K562 (cell line): Measurements from ENCODE around the gene CLNK. TPM values are rescaled to one million over a fixed set of nuclear protein-coding genes. Genes with fewer than 3 reads are reported as not detected.

Source experiments
- CAMTA2 ChIP-seq: fragments of 250-450 bp; sonication (Bioruptor Pico); conservative IDR thresholded peaks from 2 replicates; pipeline ENCODE4 v1.5.1; 2022
- E2F5 ChIP-seq: sonication (generic); formaldehyde crosslinking; IDR thresholded peaks from 2 replicates; pipeline ENCODE4 v1.8.0; 2022; ENCODE audit warnings: mild to moderate bottlenecking, missing genetic modification reagents
- IRF9 ChIP-seq: fragments of 450-650 bp; IDR thresholded peaks from 2 replicates; pipeline ENCODE4 v1.6.1; 2016; ENCODE audit warnings: missing biosample characterization, missing genetic modification characterization
- MLLT1 ChIP-seq, 2 experiments: fragments of 450-650 bp; IDR thresholded peaks; 2 replicates each; pipeline ENCODE4 v1.6.1; 2016
- NBN ChIP-seq: fragments of 450-650 bp; IDR thresholded peaks from 2 replicates; pipeline ENCODE4 v1.6.1; 2016; ENCODE audit warnings: low read depth, mild to moderate bottlenecking
- NONO ChIP-seq, 2 experiments: fragments of 200-400 bp in 1 of 2; fragments of 450-650 bp in 1 of 2; formaldehyde crosslinking in 1 of 2; IDR thresholded peaks; 2 replicates each; pipeline ENCODE4 v1.6.1; 2017; ENCODE audit warnings: low read depth in 2 of 2, mild to moderate bottlenecking in 2 of 2, moderate library complexity in 2 of 2, low read length in 1 of 2
- PHB ChIP-seq: fragments of 250-450 bp; sonication (Bioruptor Pico); IDR thresholded peaks from 2 replicates; pipeline ENCODE4 v1.5.0; 2021
- POLR2G ChIP-seq: fragments of 200-400 bp; formaldehyde crosslinking; IDR thresholded peaks from 2 replicates; pipeline ENCODE4 v1.6.1; 2017; ENCODE audit warnings: low read depth, mild to moderate bottlenecking, antibody characterized with exemption, low read length, moderate library complexity
- POLR3G ChIP-seq: IDR thresholded peaks from 2 replicates; pipeline ENCODE4 v1.6.1; 2011; ENCODE audit not compliant: insufficient read length, insufficient replicate concordance; ENCODE audit errors: extremely low read depth
- SMARCC2 ChIP-seq: fragments of 450-650 bp; IDR thresholded peaks from 2 replicates; pipeline ENCODE4 v1.6.1; 2017; ENCODE audit warnings: antibody characterized with exemption, moderate library complexity, mild to moderate bottlenecking, low read depth
- SMARCE1 ChIP-seq: fragments of 450-650 bp; IDR thresholded peaks from 2 replicates; pipeline ENCODE4 v1.7.1; 2016; ENCODE audit warnings: mild to moderate bottlenecking
- TBL1XR1 ChIP-seq, 2 experiments: IDR thresholded peaks; 2 replicates each; pipeline ENCODE4 v1.6.1; 2012; ENCODE audit warnings: improper control_type of control experiment in 2 of 2, low read length in 2 of 2, mild to moderate bottlenecking in 1 of 2
- TCF7 ChIP-seq: sonication (generic); IDR thresholded peaks from 2 replicates; pipeline ENCODE4 v1.6.1; 2016; ENCODE audit warnings: antibody characterized with exemption, borderline replicate concordance
- TSHZ1 ChIP-seq: fragments of 250-450 bp; sonication (Bioruptor Pico); IDR thresholded peaks from 2 replicates; pipeline ENCODE4 v1.4.0; 2020; ENCODE audit warnings: mild to moderate bottlenecking, moderate library complexity
- ZBTB12 ChIP-seq: fragments of 250-450 bp; sonication (Bioruptor Pico); IDR thresholded peaks from 2 replicates; pipeline ENCODE4 v1.4.0; 2020
- ZNF398 ChIP-seq: fragments of 250-450 bp; sonication (Bioruptor Pico); IDR thresholded peaks from 2 replicates; pipeline ENCODE4 v1.8.0; 2021; ENCODE audit warnings: moderate library complexity, mild to moderate bottlenecking, inconsistent platforms
- ZNF408 ChIP-seq: fragments of 250-450 bp; sonication (Bioruptor Pico); IDR thresholded peaks from 2 replicates; pipeline ENCODE4 v1.4.0; 2020; ENCODE audit warnings: low read depth, mild to moderate bottlenecking, moderate library complexity
- ZNF57 ChIP-seq: fragments of 450-650 bp; formaldehyde crosslinking; IDR thresholded peaks from 2 replicates; pipeline ENCODE4 v1.4.0; 2020; ENCODE audit warnings: mild to moderate bottlenecking, moderate library complexity
- polyA plus RNA-seq, 8 experiments: library from polyadenylated mRNA; depleted of rRNA in 4 of 8; stranded (reverse) in 5 of 8; unstranded in 3 of 8; fragments of >200 nt; fragmentation: Nextera tagmentation in 2 of 8; fragmentation: Illumina TruSeq in 1 of 8; extraction: Ambion mirVana in 2 of 8; extraction: Trizol in 1 of 8; gene quantifications; 2 replicates each; pipeline versions ENCODE4 v1.2.1 to v1.2.3, GENCODE V29; 2011 to 2014; ENCODE audit warnings: inconsistent platforms in 1 of 8, missing spikeins in 1 of 8
- total RNA-seq, 7 experiments: library from RNA; depleted of rRNA in 6 of 7; stranded (reverse); fragments of >200 nt in 6 of 7; fragmentation: Illumina TruSeq in 2 of 7; extraction: Trizol in 2 of 7; gene quantifications; 2 replicates each; pipeline versions ENCODE4 v1.2.1 to v1.2.3, GENCODE V29; 2011 to 2021; ENCODE audit warnings: low replicate concordance in 1 of 7

Gene CLNK
- total and polyA plus RNA-seq, 9 of the 15 experiments (the other 6 are each of a cell fraction or from before 2014, with no cell fraction given): not detected

GRCh38 chr4:10456595-10457254 is 227.8 kb downstream of the CLNK start (continued):
- no peak for TF ChIP-seq MLLT1 (IDR thresholded peaks at IDR 0.05)
- no peak for TF ChIP-seq PHB (CRISPR knock-in tag)
- TF ChIP-seq ZNF398 (CRISPR knock-in tag): no peak
- TF ChIP-seq TCF7: no peak
- TF ChIP-seq E2F5 (CRISPR knock-in tag): 0 out of 2 replicates have a peak, but pooled peaks have one; percentile 42
- no peak for TF ChIP-seq ZNF408
- no peak for TF ChIP-seq TSHZ1 (CRISPR knock-in tag)
- no peak for TF ChIP-seq ZNF57 (CRISPR knock-in tag)
- no peak for TF ChIP-seq ZBTB12 (CRISPR knock-in tag)
- no peak for TF ChIP-seq TBL1XR1 (IDR thresholded peaks at IDR 0.05; ENCODE audit: low read length in 2 of 2)
- TF ChIP-seq IRF9 (tag): no peak
- no peak for TF ChIP-seq SMARCE1
- no peak for TF ChIP-seq SMARCC2
- TF ChIP-seq CAMTA2: no peak
- no peak for TF ChIP-seq NBN
- TF ChIP-seq NONO (IDR thresholded peaks at IDR 0.05; ENCODE audit: low read depth in 2 of 2, low read length in 1 of 2): 0 out of 4 replicates have a peak, but pooled peaks of 1 of the 2 experiments have one; percentile 22
- TF ChIP-seq POLR3G: no peak
- TF ChIP-seq POLR2G: peak; percentile 74
